ENCODE data around the gene CELF6. TPM values are rescaled to one million over a fixed set of nuclear protein-coding genes. Genes with fewer than 3 reads are reported as not detected.
A peak's percentile ranks its signal among the peaks of the same experiment; 100 is the strongest.

Gene CELF6
- total RNA-seq, 3 donors from 2014 or later (not counting 1 experiment from before 2014, with no cell fraction given), result 2.6 to 3.2 (median 2.8) TPM

DNA sequence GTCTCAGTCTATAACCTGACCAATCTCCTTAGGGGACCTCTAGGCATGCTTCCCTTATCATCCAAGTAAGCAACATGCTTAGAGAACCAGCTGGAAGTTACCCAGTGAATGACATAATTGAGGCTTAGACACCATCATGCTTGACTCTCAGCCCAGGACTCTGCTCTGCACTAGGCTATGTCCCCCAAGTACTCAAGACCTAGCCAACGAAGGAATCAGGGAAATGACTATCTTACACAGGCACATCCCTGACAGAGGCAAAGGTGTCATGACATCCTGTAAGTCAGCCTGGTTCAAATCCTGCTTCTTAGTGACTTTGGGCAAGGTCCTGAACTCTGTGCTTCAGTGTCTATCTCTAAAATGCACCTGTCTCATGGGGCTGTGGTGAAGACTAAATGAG is 24.6 kb upstream of the CELF6 start:
- H3K36me3 ChIP-seq (ENCODE audit: control insufficient read depth, insufficient read depth, low read length), result peaks cover 53% of the 10 kb centered on the region
- H3K27me3 Mint-ChIP-seq (ENCODE audit: low read depth in 2 of 2), result no peaks in the 10 kb centered on the region
- WGBS (ENCODE audit: insufficient coverage), result 100% methylated on average over 1 of the region's 1 CpG
- no peak overlapping the region for H3K4me3 Mint-ChIP-seq
- no peak overlapping the region for H3K27ac ChIP-seq (ENCODE audit: low read length)
- no peak overlapping the region for H3K27ac Mint-ChIP-seq
- H3K4me3 ChIP-seq (ENCODE audit: low read length), result no peak overlapping the region
- H3K9me3 Mint-ChIP-seq, result no peaks in the 10 kb centered on the region
- H3K4me1 ChIP-seq (ENCODE audit: control insufficient read depth, insufficient read depth, low read length), result no peaks in the 10 kb centered on the region
- H3K9me3 ChIP-seq (ENCODE audit: control insufficient read depth, insufficient read depth, low read length), result no peaks in the 10 kb centered on the region
- H3K27me3 ChIP-seq (ENCODE audit: control insufficient read depth, insufficient read depth, low read length), result no peaks in the 10 kb centered on the region
- peaks cover 9% of the 10 kb centered on the region for H3K36me3 Mint-ChIP-seq
- intact Hi-C loops (cut with micrococcal nuclease), result no loop called here
- DNase-seq (no peak), ATAC-seq (no peak)
- no peaks in the 10 kb centered on the region for H3K4me1 Mint-ChIP-seq
- TF ChIP-seq, protein P1, sequence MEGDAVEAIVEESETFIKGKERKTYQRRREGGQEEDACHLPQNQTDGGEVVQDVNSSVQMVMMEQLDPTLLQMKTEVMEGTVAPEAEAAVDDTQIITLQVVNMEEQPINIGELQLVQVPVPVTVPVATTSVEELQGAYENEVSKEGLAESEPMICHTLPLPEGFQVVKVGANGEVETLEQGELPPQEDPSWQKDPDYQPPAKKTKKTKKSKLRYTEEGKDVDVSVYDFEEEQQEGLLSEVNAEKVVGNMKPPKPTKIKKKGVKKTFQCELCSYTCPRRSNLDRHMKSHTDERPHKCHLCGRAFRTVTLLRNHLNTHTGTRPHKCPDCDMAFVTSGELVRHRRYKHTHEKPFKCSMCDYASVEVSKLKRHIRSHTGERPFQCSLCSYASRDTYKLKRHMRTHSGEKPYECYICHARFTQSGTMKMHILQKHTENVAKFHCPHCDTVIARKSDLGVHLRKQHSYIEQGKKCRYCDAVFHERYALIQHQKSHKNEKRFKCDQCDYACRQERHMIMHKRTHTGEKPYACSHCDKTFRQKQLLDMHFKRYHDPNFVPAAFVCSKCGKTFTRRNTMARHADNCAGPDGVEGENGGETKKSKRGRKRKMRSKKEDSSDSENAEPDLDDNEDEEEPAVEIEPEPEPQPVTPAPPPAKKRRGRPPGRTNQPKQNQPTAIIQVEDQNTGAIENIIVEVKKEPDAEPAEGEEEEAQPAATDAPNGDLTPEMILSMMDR (IDR thresholded peaks at IDR 0.05), result no peak

DNA sequence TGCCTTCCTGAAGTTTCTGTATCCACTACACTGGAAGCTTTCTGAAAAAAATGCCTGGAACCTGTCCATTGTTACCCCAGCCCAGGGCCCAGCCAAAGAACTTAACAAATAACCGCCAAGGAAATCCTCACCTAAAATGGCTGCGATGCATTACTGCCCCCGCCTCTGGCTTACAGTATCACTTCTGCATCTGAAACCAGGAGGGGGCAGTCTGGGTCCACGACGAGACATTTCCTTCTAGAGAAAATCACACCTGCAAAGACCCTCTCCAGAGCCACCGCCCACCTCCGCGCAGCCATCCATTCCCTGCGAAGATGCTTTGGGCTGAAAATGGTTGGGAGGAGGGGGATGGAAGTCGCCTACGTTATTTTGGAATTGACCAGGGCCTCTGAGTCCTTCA is 22.4 kb upstream of the CELF6 start:
- no peaks in the 10 kb centered on the region for H3K27me3 ChIP-seq (ENCODE audit: control insufficient read depth, insufficient read depth, low read length)
- Mint-ChIP-seq H3K27me3 (ENCODE audit: low read depth in 2 of 2) (no peaks in the 10 kb centered on the region), H3K4me1 (no peaks in the 10 kb centered on the region), H3K9me3 (no peaks in the 10 kb centered on the region), H3K36me3 (no peaks in the 10 kb centered on the region), H3K4me3 (no peak overlapping the region), H3K27ac (no peak overlapping the region)
- DNase-seq (peak in 1 of 2 donors; percentile 65), ATAC-seq (peak in 2 of 3 donors; percentile 34 to 51)
- no peak overlapping the region for H3K27ac ChIP-seq (ENCODE audit: low read length)
- peaks cover 38% of the 10 kb centered on the region for H3K36me3 ChIP-seq (ENCODE audit: control insufficient read depth, insufficient read depth, low read length)
- no peaks in the 10 kb centered on the region for H3K4me1 ChIP-seq (ENCODE audit: control insufficient read depth, insufficient read depth, low read length)
- WGBS (ENCODE audit: insufficient coverage), result 69% methylated on average over 6 of the region's 11 CpGs
- intact Hi-C loops (cut with micrococcal nuclease), result no loop called here
- TF ChIP-seq, protein P1 (IDR thresholded peaks at IDR 0.05), result no peak
- H3K9me3 ChIP-seq (ENCODE audit: control insufficient read depth, insufficient read depth, low read length), result no peaks in the 10 kb centered on the region
- no peak overlapping the region for H3K4me3 ChIP-seq (ENCODE audit: low read length)

DNA sequence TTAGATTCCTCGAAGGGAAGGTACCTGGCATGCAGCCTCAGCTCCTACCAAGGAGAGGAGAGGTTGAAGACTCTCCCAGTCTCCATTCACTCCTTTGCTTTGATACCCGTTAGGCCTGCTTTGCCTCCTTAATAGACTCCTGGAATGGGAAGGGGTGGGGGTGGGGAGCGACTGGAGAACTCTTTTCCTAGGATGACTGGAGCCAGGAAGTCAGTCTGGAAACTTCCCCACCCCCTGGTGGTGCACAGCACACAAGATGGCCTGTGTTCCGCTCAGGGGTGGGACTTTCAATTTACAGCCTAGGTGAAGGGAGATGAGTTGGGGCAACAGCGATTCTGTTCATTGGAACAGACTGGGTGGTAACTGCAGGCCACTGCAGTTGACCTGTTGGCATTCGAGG is 21.4 kb upstream of the CELF6 start:
- Histone ChIP-seq H3K9me3 (ENCODE audit: control insufficient read depth, insufficient read depth, low read length) (no peaks in the 10 kb centered on the region), H3K4me1 (ENCODE audit: control insufficient read depth, insufficient read depth, low read length) (no peaks in the 10 kb centered on the region), H3K36me3 (ENCODE audit: control insufficient read depth, insufficient read depth, low read length) (peaks cover 30% of the 10 kb centered on the region), H3K4me3 (ENCODE audit: low read length) (no peak overlapping the region), H3K27ac (ENCODE audit: low read length) (no peak overlapping the region), H3K27me3 (ENCODE audit: control insufficient read depth, insufficient read depth, low read length) (no peaks in the 10 kb centered on the region)
- Mint-ChIP-seq H3K9me3 (no peaks in the 10 kb centered on the region), H3K4me3 (no peak overlapping the region), H3K4me1 (no peaks in the 10 kb centered on the region), H3K27me3 (ENCODE audit: low read depth in 2 of 2) (no peaks in the 10 kb centered on the region), H3K27ac (no peak overlapping the region), H3K36me3 (no peaks in the 10 kb centered on the region)
- ATAC-seq, result no peak
- TF ChIP-seq, protein P1 (IDR thresholded peaks at IDR 0.05), result no peak
- intact Hi-C loops (cut with micrococcal nuclease), result no loop called here
- WGBS (ENCODE audit: insufficient coverage), result 96% methylated on average over 5 of the region's 6 CpGs
- no peak for DNase-seq

DNA sequence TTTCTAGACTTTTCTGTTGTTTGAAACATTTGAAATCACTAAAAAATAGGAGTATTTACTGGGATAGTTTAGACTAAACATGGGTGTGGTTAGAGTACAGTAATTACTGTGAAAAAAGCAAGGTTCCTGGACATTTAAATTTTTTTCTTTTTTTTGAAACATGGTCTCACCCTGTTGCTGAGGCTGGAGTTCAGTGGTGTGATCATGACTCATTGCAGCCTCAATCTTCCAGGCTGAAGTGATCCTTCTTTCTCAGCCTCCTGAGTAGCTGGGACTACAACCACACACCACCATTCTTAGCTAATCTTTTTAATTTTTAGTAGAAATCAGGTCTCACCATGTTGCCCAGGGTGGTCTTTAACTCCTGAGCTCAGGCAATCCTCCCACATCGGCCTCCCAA is 20.4 kb upstream of the CELF6 start:
- Mint-ChIP-seq H3K36me3 (no peaks in the 10 kb centered on the region), H3K27ac (peak overlapping the region; percentile 3 to 20), H3K4me3 (no peak overlapping the region), H3K27me3 (ENCODE audit: low read depth in 2 of 2) (no peaks in the 10 kb centered on the region), H3K9me3 (no peaks in the 10 kb centered on the region), H3K4me1 (no peaks in the 10 kb centered on the region)
- Histone ChIP-seq H3K4me3 (ENCODE audit: low read length) (no peak overlapping the region), H3K27ac (ENCODE audit: low read length) (no peak overlapping the region), H3K4me1 (ENCODE audit: control insufficient read depth, insufficient read depth, low read length) (no peaks in the 10 kb centered on the region), H3K36me3 (ENCODE audit: control insufficient read depth, insufficient read depth, low read length) (peaks cover 20% of the 10 kb centered on the region), H3K27me3 (ENCODE audit: control insufficient read depth, insufficient read depth, low read length) (no peaks in the 10 kb centered on the region), H3K9me3 (ENCODE audit: control insufficient read depth, insufficient read depth, low read length) (no peaks in the 10 kb centered on the region)
- TF ChIP-seq, protein P1 (IDR thresholded peaks at IDR 0.05), result no peak
- DNase-seq (no peak), ATAC-seq (no peak)
- intact Hi-C loops (cut with micrococcal nuclease), result no loop called here
- WGBS (ENCODE audit: insufficient coverage), result 100% methylated on average over 1 of the region's 1 CpG
